ENCODE measurements around the gene FBXL5.

DNA sequence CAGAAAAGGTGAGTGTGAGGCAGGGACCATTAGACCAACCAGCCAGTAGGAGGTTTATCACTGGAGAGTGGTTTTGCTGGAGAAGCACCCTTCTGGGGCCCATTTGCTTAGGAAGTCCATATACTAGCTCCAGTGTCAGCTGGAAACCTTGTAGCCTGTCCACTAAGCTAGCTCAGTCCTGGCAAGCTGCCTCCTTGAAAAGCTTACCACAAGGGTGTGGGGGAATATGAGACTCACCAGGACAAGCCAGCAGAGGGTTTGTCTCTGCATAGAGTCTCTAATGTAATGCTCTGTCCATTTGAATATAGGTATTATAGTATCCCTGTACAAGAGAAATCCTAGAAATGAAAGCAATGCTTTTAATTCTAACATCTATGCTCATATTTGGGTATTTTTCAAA, 86.3 kb downstream of the FBXL5 start:
- TF ChIP-seq POLR2A (IDR thresholded peaks at IDR 0.05): no peak
- TF ChIP-seq CTCF (IDR thresholded peaks at IDR 0.05): no peak
